Gastrocnemius medialis (tissue), 4 donors: Measurements from ENCODE around the gene NMS. TPM values are rescaled to one million over a fixed set of nuclear protein-coding genes. Genes with fewer than 3 reads are reported as not detected.
A peak's percentile ranks its signal among the peaks of the same experiment; 100 is the strongest.

ENCODE experiments used
- ATAC-seq, 2 donors: fragments of 150-250 bp; one replicate each; pipeline ENCODE4 v1.9.1; 2016
- DNase-seq, 2 donors: peaks; one replicate each; pipeline ENCODE4 v3.0.0-alpha.2; 2019
- H3K27ac ChIP-seq, 4 donors: fragments of 200-600 bp; sonication (generic); 1 replicate in 1 of 4; 2 replicates in 3 of 4; pipeline ENCODE4 v1.5.1; 2016 to 2018; ENCODE audit warnings: mild to moderate bottlenecking in 2 of 4, moderate library complexity in 1 of 4
- H3K27me3 ChIP-seq, 3 donors: fragments of 200-600 bp; sonication (generic) in 2 of 3; 1 replicate in 1 of 3; 2 replicates in 2 of 3; pipeline versions ENCODE4 v1.5.1 to v1.6.0; 2016 to 2019; ENCODE audit warnings: mild to moderate bottlenecking in 1 of 3, moderate library complexity in 1 of 3
- H3K36me3 ChIP-seq, 2 donors: fragments of 200-600 bp; sonication (generic) in 1 of 2; one replicate each; pipeline ENCODE4 v1.5.1; 2017 to 2018
- H3K4me1 ChIP-seq, 2 donors: fragments of 200-600 bp; sonication (generic) in 1 of 2; one replicate each; pipeline ENCODE4 v1.5.1; 2016 to 2017; ENCODE audit warnings: mild to moderate bottlenecking in 2 of 2
- H3K4me3 ChIP-seq, 4 donors: fragments of 200-600 bp; sonication (generic) in 3 of 4; 1 replicate in 1 of 4; 2 replicates in 3 of 4; pipeline ENCODE4 v1.5.1; 2016 to 2019; ENCODE audit warnings: mild to moderate bottlenecking in 2 of 4
- H3K9me3 ChIP-seq, 3 donors: fragments of 200-600 bp; sonication (generic) in 2 of 3; 1 replicate in 1 of 3; 2 replicates in 2 of 3; pipeline ENCODE4 v1.5.1; 2016 to 2019
- CTCF ChIP-seq, 5 experiments: fragments of 450-650 bp in 3 of 5; fragments of 200-600 bp in 2 of 5; sonication (generic) in 2 of 5; IDR thresholded peaks in 4 of 5; conservative IDR thresholded peaks in 1 of 5; 1 replicate in 4 of 5; 2 replicates in 1 of 5; pipeline ENCODE4 v1.5.1; 2016 to 2019; ENCODE audit warnings: antibody characterized with exemption in 5 of 5, mild to moderate bottlenecking in 3 of 5, moderate library complexity in 3 of 5
- POLR2A ChIP-seq, 2 donors: fragments of 450-650 bp; IDR thresholded peaks; one replicate each; pipeline ENCODE4 v1.6.1; 2017; ENCODE audit warnings: antibody characterized with exemption in 2 of 2, mild to moderate bottlenecking in 2 of 2, moderate library complexity in 2 of 2
- in situ Hi-C, 4 donors: fragments of 200-750 bp; cut with MboI; loops; one replicate each; pipeline versions ENCODE4 v1.15.0 to v1.8.0; 2017; ENCODE audit warnings: low sequenced_read_pairs in 4 of 4
- intact Hi-C: fragments of 100-400 bp; cut with DNase I; formaldehyde crosslinking; loops from one replicate; pipeline ENCODE4 v1.15.1; 2023; ENCODE audit warnings: low total_unique reads
- total RNA-seq, 4 donors: library from RNA; depleted of rRNA; stranded (reverse); fragments of >200 nt; gene quantifications; one replicate each; pipeline versions ENCODE4 v1.1.0 to v1.2.3, GENCODE V29; 2016

NMS gene
- total RNA-seq, 4 donors from 2014 or later = not detected

- no peak for ATAC-seq
- DNase-seq = no peak
- TF ChIP-seq POLR2A (IDR thresholded peaks at IDR 0.05) (no peak), CTCF (IDR thresholded peaks at IDR 0.05 in 4 of 5, conservative IDR thresholded peaks at IDR 0.05 in 1 of 5) (no peak)
- intact Hi-C loops (loop anchor here (5.0 kb wide), 1 partner anchor 137 kb away; the partner anchor contains the start of gene PDCL3), in situ Hi-C loops (no loop called here)
- H3K27me3 ChIP-seq = no peaks in the 10 kb centered on the region
- no peak overlapping the region for H3K4me3 ChIP-seq
- no peaks in the 10 kb centered on the region for H3K36me3 ChIP-seq
- no peak overlapping the region for H3K27ac ChIP-seq
- no peaks in the 10 kb centered on the region for H3K4me1 ChIP-seq
- H3K9me3 ChIP-seq = no peaks in the 10 kb centered on the region
These were observed 45.2 kb upstream of the NMS start for GRCh38 chr2:100425107-100425506.

- Histone ChIP-seq H3K9me3 (no peaks in the 10 kb centered on the region), H3K4me3 (no peak overlapping the region), H3K27me3 (no peaks in the 10 kb centered on the region), H3K4me1 (no peaks in the 10 kb centered on the region), H3K27ac (no peak overlapping the region), H3K36me3 (no peaks in the 10 kb centered on the region)
- DNase-seq (no peak), ATAC-seq (no peak)
- intact Hi-C loops (loop anchor here (5.0 kb wide), 1 partner anchor 137 kb away; the partner anchor contains the start of gene PDCL3), in situ Hi-C loops (no loop called here)
- TF ChIP-seq POLR2A (IDR thresholded peaks at IDR 0.05) (no peak), CTCF (IDR thresholded peaks at IDR 0.05 in 4 of 5, conservative IDR thresholded peaks at IDR 0.05 in 1 of 5) (no peak)
These were observed 44.5 kb upstream of the NMS start for GRCh38 chr2:100425573-100426383.

GRCh38 chr2:100426384-100426720 is 43.9 kb upstream of the NMS start:
- no peaks in the 10 kb centered on the region for H3K36me3 ChIP-seq
- intact Hi-C loops = loop anchor here (5.0 kb wide), 1 partner anchor 136 kb away; the partner anchor contains the start of gene PDCL3
- ATAC-seq (no peak), DNase-seq (no peak)
- in situ Hi-C loops = no loop called here
- TF ChIP-seq POLR2A (IDR thresholded peaks at IDR 0.05) = no peak
- no peaks in the 10 kb centered on the region for H3K27me3 ChIP-seq
- H3K4me3 ChIP-seq = no peak overlapping the region
- H3K4me1 ChIP-seq = no peaks in the 10 kb centered on the region
- H3K9me3 ChIP-seq = no peaks in the 10 kb centered on the region
- H3K27ac ChIP-seq = no peak overlapping the region

- H3K4me3 ChIP-seq = no peak overlapping the region
- no peaks in the 10 kb centered on the region for H3K4me1 ChIP-seq
- ATAC-seq = no peak
- H3K9me3 ChIP-seq = no peaks in the 10 kb centered on the region
- no peak for DNase-seq
- TF ChIP-seq POLR2A (IDR thresholded peaks at IDR 0.05) (no peak), CTCF (IDR thresholded peaks at IDR 0.05 in 4 of 5, conservative IDR thresholded peaks at IDR 0.05 in 1 of 5) (no peak)
- intact Hi-C loops (loop anchor here (5.0 kb wide), 1 partner anchor 135 kb away; the partner anchor contains the start of gene PDCL3), in situ Hi-C loops (no loop called here)
- H3K27me3 ChIP-seq = no peaks in the 10 kb centered on the region
- no peaks in the 10 kb centered on the region for H3K36me3 ChIP-seq
- H3K27ac ChIP-seq = no peak overlapping the region
These were observed 43.2 kb upstream of the NMS start for GRCh38 chr2:100427111-100427510.

GRCh38 chr2:100427627-100428258 is 42.5 kb upstream of the NMS start:
- intact Hi-C loops (loop anchor here (5.0 kb wide), 1 partner anchor 135 kb away; the partner anchor contains the start of gene PDCL3), in situ Hi-C loops (no loop called here)
- Histone ChIP-seq H3K36me3 (no peaks in the 10 kb centered on the region), H3K4me3 (no peak overlapping the region), H3K9me3 (no peaks in the 10 kb centered on the region), H3K27ac (no peak overlapping the region), H3K4me1 (no peaks in the 10 kb centered on the region), H3K27me3 (no peaks in the 10 kb centered on the region)
- ATAC-seq (no peak), DNase-seq (no peak)
- TF ChIP-seq CTCF (IDR thresholded peaks at IDR 0.05 in 4 of 5, conservative IDR thresholded peaks at IDR 0.05 in 1 of 5) (peak in 2 of 5 experiments; percentile 33 to 40), POLR2A (IDR thresholded peaks at IDR 0.05) (no peak)
